AG04450 (cell line): Measurements from ENCODE around the gene FAM187B. TPM values are rescaled to one million over a fixed set of nuclear protein-coding genes. Genes with fewer than 3 reads are reported as not detected.

Source experiments
- CTCF ChIA-PET: fragments of 300-600, 350-600 bp; formaldehyde crosslinking; extraction: SDS; loops from one replicate; lab custom pipeline; 2022; ENCODE audit warnings: antibody characterized with exemption, inconsistent platforms; lab: Charles Lee
- POLR2A ChIA-PET: fragments of 350-600 bp; formaldehyde crosslinking; extraction: SDS; loops from one replicate; lab custom pipeline; 2021; ENCODE audit warnings: antibody characterized with exemption, inconsistent platforms; lab: Yijun Ruan, JAX
- DNase-seq: peaks from one replicate; pipeline ENCODE4 v3.0.0-alpha.2; 2011; ENCODE audit warnings: low read depth, low spot score
- H3K27ac ChIP-seq: one replicate; pipeline ENCODE4 v1.5.1; 2012; ENCODE audit warnings: low read depth, low read length, control low read depth
- H3K27me3 ChIP-seq: one replicate; pipeline ENCODE4 v1.6.0; 2012; ENCODE audit warnings: low read length; ENCODE audit not compliant: control insufficient read depth, insufficient read depth
- H3K4me3 ChIP-seq: 2 replicates; pipeline ENCODE4 v1.5.1; 2011; ENCODE audit warnings: mild to moderate bottlenecking, low read depth, low read length, control low read depth
- H3K9me3 ChIP-seq: 2 replicates; pipeline ENCODE4 v1.5.1; 2012; ENCODE audit warnings: low read length; ENCODE audit not compliant: control insufficient read depth, insufficient read depth
- polyA plus RNA-seq: library from polyadenylated mRNA; depleted of rRNA; stranded (reverse); fragments of >200 nt; gene quantifications from 2 replicates; pipeline ENCODE4 v1.2.3, GENCODE V29; 2011
- TF ChIP-seq, protein P1 (sequence below): IDR thresholded peaks from 2 replicates; pipeline ENCODE4 v1.5.1; 2011; ENCODE audit warnings: low read depth, low read length, control low read depth, inconsistent platforms

Gene FAM187B
- polyA plus RNA-seq, 1 experiment: not detected

DNA sequence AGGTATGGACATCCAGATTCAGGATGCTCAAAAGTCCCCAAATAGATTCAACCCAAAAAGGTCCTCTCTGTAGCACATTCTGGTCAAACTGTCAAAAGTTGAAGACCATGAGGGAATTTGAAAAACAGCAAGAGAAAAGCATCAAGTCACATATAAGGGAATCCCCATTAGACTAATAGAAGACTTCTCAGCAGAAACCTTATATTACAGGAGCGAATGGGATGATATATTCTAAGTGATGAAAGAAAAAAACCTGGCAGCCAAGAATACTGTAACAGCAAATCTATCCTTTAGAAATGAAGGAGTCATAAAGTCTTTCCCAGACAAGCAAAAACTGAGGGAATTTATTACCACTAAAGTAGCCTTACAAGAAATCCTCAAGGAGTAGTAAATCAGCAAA is 44.3 kb downstream of the FAM187B start:
- Histone ChIP-seq H3K27ac (no peak overlapping the region), H3K9me3 (no peaks in the 10 kb centered on the region), H3K27me3 (peaks cover 3% of the 10 kb centered on the region), H3K4me3 (no peak overlapping the region)
- no peak for DNase-seq
- POLR2A ChIA-PET: no interaction called here
- TF ChIP-seq, protein P1, sequence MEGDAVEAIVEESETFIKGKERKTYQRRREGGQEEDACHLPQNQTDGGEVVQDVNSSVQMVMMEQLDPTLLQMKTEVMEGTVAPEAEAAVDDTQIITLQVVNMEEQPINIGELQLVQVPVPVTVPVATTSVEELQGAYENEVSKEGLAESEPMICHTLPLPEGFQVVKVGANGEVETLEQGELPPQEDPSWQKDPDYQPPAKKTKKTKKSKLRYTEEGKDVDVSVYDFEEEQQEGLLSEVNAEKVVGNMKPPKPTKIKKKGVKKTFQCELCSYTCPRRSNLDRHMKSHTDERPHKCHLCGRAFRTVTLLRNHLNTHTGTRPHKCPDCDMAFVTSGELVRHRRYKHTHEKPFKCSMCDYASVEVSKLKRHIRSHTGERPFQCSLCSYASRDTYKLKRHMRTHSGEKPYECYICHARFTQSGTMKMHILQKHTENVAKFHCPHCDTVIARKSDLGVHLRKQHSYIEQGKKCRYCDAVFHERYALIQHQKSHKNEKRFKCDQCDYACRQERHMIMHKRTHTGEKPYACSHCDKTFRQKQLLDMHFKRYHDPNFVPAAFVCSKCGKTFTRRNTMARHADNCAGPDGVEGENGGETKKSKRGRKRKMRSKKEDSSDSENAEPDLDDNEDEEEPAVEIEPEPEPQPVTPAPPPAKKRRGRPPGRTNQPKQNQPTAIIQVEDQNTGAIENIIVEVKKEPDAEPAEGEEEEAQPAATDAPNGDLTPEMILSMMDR: no peak
- CTCF ChIA-PET: no interaction called here

DNA sequence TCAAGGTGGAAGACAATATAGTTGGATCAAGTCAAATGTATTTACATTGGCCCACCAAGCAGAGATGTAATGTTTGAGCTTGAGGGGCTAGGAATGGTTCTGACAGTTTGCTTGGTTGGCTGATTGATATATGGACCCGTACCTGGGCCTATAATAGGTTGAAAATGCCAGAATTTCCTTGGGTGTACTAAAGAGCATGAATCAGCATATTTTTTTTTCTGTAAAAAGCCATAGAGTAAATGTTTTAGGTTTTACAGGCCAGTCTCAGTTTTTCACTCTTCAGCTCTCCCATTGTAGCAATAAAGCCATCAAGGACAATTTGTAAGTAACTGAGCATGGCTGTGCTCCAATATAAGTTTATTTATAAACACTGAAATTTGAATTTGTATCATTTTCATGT is 47.2 kb downstream of the FAM187B start:
- CTCF ChIA-PET: no interaction called here
- Histone ChIP-seq H3K27ac (no peak overlapping the region), H3K27me3 (peaks cover 3% of the 10 kb centered on the region), H3K9me3 (no peaks in the 10 kb centered on the region; the same call in 1 of the 2 replicates), H3K4me3 (no peak overlapping the region)
- no peak for DNase-seq
- TF ChIP-seq, protein P1: no peak
- POLR2A ChIA-PET: no interaction called here

DNA sequence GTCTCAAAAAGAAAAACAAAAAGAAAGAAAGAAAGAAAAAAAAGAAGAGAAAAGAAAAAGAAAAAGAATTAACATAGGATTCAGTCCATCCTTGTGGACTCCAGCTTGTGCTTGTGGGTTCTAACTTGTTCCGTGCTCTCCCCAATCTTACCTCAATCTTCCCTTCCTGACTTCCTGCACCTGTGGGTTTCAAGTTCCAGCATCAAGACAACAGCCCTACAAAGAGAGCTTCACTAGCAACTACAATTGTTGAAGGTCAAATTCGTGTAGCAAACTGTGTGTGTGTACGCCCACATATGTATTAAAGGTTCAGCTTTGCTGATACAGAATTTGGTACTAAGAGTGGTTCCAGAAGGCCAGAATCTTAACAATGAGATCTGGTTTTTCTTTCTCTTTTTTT is 48.7 kb downstream of the FAM187B start:
- CTCF ChIA-PET: interaction anchor here (1.1 kb wide), 1 partner anchor 135 kb away, joined by 3 read pairs; no protein-coding TSS in a partner anchor
- Histone ChIP-seq H3K4me3 (no peak overlapping the region), H3K27ac (no peak overlapping the region), H3K27me3 (peaks cover 3% of the 10 kb centered on the region), H3K9me3 (no peaks in the 10 kb centered on the region; the same call in 1 of the 2 replicates)
- no peak for DNase-seq
- POLR2A ChIA-PET: interaction anchor here (0.7 kb wide), 1 partner anchor 315 kb away, joined by 5 read pairs; no protein-coding TSS in a partner anchor
- TF ChIP-seq, protein P1: no peak

DNA sequence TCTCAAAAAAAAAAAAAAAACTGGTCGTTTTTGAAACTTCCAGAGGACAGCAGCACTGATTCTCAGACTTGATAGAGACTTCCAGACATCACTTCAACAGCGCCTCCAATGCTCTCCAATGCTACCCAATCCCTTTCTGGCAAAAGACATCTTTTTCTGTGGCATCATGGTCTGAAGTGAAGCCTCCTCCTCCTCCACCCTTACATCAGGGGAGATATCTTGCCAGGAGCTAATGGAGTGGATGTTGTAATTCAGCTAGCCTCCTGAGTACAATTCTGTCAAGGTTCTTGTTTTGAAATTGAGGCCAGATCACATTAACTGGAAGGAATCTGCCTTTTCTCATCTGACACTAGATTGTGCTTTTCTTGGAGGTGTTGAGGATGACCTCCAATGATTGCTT is 49.8 kb downstream of the FAM187B start:
- Histone ChIP-seq H3K4me3 (no peak overlapping the region), H3K27ac (no peak overlapping the region), H3K9me3 (no peaks in the 10 kb centered on the region; the same call in 1 of the 2 replicates), H3K27me3 (peaks cover 3% of the 10 kb centered on the region)
- POLR2A ChIA-PET: no interaction called here
- CTCF ChIA-PET: interaction anchor here (1.1 kb wide), 1 partner anchor 134 kb away, joined by 3 read pairs; no protein-coding TSS in a partner anchor
- DNase-seq: no peak
- TF ChIP-seq, protein P1: no peak

DNA sequence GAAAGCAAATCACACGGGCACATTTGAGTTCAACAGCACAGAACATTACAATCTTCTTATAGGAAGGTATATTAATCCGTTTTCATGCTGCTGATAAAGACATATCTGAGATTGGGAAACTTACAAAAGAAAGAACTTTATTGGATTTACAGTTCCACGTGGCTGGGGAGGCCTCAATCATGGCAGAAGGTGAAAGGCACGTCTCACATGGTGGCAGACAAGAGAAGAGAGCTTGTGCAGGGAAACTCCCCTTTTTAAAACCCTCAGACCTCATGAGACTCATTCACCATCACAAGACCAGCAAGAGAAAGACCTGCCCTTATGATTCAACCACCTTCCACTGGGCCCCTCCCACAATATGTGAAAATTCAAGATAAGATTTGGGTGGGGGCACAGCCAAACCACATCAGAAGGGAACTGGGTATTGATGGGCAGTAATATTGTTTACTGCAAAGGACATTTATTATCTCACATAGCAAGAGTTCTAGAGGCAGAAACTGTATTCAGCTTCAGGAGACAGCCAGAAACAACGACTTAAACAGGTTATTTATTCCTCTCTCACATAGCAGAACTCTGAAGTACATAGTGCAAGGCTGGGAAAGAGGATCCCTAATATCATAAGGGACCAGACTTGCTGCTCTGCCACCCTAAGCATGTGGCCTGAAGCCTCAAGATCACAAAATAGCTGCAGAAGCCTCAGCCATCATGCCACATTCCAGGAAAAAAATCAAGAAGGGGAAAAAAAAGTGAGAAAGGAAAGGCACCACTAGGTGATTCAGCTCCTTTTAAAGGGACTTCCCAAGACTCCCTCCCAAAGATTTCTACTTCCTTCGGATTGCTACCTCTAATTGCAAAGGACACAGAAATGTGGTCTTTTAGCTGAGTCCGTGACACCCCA is 50.9 kb downstream of the FAM187B start:
- ChIA-PET CTCF (interaction anchor here (0.6 kb wide), 1 partner anchor 416 kb away, joined by 3 read pairs; no protein-coding TSS in a partner anchor), POLR2A (no interaction called here)
- peaks cover 3% of the 10 kb centered on the region for H3K27me3 ChIP-seq
- no peak for DNase-seq
- no peak overlapping the region for H3K4me3 ChIP-seq
- no peak overlapping the region for H3K27ac ChIP-seq
- TF ChIP-seq, protein P1: no peak
- no peaks in the 10 kb centered on the region; the same call in 1 of the 2 replicates for H3K9me3 ChIP-seq
